SIG-M5 treated with dmso at 0.1 percent for 504 hours (cell line): Measurements from ENCODE around the gene AMBP.

Experiments used
- DNase-seq: peaks from one replicate; lab custom pipeline; 2025; ENCODE audit not compliant: unreplicated experiment; lab: John Stamatoyannopoulos, UW

Gene AMBP

DNA sequence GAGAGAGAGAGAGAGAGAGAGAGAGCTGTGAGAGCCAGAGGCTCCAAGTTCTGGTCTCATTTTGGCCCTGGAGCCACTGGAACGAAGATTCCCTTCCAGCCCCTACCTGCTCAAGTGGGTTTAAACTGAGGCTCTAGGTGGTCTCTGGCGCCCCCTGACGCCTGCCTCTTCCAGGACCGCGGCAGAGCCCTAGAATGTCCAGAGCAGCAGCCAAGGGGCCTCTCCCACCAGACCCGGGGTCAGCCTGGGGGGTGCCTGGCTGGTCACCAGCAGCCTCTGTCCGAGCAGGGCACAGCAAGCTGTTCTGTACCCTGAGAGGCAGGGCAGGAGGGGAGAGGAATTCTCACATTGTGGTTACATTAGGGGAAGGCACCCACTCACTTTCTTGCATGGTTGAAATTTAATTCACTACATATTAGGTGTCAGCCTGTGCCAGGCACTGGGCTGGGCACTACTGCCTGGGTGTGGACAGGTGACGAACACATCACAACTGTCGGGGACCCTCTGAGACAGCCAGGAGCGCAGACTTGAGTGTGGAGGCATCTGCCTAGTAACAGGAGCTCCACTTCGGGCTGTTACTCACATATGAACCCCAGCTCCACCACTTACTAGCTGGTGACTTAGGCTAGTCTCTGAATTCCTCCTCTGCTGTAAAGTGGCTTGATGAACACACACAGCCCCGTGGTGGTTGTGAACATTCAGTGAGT, 44.5 kb downstream of the AMBP start:
- DNase-seq: no peak

DNA sequence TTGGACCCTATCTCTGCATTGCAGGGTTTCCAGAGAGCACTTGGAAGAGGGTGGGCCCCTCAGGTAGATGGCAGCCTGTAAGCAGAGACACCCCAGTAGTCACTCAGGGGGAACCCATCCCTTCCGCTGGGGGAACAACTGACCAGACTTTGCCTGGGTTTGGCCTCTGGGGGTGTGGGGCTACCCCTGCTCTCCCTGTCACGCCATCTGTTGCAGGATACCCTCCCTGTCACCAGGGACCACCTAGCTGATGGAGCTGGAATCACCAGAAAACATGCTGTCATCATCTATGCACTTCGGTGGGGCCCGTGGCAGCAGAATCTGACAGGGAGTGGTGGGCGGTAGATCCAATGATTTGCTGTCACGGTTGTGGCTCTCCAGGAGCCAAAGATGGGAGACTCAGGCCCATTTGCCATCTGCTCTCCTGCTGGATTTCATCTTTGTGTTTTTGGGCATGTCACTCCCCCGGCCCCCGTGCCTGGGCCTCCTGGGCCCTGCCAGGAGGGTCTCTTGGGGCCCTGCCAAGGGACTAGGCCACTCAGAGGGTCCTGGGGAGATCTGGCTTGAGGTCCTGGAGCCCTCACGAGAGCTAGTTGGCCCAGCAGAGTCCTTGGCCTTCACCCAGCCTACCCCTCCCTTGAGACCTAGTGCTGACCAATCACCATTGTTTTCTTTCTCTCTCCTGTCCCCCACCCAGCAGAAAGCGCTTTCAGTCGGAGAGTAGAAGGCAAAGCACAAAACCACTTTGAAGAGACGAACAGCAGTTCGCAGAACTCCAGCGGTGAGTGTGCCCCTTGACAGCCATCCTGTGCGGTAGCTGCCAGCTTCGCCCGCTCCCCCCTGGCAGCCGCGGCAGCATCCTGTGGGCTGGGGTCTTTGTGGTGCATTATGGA, 45.9 kb downstream of the AMBP start:
- DNase-seq: no peak

DNA sequence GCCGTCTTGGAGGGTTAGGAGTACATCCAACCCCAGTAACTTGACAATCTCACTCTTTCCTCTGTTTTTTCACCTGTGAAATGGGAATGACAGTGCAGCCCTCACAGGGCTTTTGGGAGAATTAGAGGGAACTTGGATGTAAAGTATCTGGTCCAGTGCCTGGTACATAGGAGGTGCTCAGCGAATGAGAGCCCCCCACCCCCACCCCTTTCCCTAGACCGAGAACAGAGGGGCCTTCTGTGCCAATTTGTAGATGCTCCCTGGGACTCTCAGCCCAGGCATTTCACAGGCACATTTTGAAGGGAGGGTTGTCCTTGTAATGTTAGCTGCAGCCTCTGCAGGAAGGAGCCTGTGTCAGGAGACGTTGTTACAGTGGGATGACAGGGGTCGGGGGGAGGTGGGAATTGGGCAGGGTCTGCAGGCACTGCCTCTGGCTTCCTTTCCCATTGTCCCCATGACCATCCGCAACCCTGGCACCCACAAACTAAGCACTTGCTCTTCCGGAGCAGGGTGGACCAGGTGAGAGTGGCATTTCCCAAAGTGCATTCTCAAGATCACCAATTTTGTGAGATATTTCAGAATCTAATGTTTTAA, 47.0 kb downstream of the AMBP start:
- DNase-seq: no peak

DNA sequence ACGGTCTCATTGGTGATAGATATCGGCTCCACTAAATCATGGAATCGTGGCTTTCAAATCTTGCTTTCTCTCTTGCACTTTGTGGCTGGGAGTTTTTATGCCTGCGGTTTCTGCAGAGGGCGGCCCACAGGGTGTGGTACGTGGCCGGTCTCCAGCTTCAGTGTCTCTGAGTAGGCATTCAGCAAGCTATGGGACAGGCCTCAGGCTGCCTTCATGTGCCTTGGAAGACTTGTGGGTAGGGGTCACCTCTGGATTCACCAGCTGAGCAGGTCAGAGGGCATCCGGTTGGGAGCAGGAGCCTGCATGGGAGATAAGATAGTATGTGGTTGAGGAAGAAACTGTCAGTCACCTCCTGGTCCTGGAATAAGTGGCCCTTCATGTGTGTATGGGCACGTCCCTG, 47.7 kb downstream of the AMBP start:
- no peak for DNase-seq

DNA sequence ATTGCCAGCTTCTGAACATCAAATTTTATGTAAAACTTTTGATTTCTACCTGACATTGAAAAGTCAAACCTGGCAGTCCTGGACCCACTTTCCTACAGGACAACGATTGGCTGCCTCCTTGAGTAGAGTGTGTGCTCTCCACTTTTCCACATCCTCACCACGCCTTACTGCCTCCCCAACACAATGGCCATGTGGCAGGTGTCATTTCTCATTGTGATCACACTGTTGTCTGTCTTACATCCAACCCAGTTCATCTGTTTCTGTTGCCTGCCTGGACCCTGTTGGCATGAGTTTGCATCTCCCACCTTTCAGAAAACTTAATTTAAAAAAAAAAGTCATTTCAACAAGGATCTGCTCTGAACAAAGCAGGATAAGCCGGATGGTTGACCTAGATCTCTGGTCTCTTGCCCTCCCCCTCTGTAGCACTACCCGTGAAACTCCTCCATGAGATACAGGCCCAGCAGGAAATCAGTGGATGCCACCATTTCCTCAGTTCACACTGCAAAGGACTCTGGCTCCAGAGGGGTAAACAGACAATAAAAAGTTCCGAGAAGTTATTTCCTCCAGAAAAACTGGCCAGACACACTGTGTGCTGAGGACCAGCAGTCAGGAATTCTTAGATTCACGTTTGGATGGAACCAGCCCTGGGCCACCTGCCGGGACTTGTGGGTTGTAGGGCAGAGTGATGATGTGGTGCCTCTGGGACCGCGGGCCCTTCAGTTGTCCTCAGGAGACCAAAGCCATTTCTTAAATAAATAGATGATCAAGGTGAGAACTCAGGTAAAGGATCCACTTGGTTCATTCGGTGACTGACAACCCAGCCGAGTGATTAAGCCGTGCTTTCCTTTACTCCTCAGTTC, 48.6 kb downstream of the AMBP start:
- no peak for DNase-seq

DNA sequence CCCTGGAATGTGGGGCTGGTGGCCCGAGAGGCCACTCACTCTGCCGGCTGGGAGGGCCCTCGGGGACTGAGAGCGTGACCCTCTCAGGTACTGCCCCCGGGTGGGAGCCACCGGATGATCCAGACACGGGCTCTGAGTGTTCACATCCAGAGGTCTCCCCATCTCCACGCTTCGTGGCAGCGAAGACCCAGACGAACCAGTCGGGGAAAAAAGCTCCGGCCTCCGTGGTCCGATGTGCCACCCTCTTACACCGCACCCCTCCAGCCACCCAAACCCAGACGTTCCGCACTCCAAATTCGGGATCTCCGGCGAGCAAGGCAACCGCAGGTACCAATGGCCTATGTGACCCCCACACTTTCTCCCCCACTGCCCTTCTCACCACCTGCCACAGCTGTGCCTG, 49.5 kb downstream of the AMBP start:
- DNase-seq: no peak

DNA sequence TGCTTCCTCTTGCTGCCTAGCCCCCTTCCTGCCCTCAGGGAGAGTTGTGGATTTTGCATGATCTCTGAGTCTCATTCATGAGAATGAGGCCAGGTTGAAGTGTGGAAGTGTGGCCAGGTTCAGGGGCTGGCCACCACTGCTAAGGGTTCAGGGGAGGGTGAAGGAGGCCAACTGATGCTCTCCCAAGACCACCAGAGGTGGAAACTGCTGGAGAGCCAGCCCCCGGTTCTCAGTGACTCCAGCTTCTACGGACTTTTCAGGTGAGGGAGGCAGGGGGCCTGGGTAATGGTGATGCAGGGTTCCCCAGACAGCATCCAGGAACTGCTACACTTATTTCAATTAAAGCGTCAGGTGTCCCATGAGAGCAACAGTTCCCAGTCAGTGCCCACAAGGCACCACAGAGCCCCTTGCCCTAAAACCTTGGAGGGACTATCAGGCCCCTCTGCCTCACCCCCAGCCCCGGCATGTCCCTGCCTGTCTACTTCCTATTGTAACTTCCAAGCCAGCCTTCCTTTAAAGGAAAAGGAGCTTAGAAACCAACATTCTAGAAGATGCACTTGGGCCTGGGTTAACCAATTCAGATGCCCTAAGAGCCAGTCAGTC, 50.1 kb downstream of the AMBP start:
- DNase-seq: no peak

DNA sequence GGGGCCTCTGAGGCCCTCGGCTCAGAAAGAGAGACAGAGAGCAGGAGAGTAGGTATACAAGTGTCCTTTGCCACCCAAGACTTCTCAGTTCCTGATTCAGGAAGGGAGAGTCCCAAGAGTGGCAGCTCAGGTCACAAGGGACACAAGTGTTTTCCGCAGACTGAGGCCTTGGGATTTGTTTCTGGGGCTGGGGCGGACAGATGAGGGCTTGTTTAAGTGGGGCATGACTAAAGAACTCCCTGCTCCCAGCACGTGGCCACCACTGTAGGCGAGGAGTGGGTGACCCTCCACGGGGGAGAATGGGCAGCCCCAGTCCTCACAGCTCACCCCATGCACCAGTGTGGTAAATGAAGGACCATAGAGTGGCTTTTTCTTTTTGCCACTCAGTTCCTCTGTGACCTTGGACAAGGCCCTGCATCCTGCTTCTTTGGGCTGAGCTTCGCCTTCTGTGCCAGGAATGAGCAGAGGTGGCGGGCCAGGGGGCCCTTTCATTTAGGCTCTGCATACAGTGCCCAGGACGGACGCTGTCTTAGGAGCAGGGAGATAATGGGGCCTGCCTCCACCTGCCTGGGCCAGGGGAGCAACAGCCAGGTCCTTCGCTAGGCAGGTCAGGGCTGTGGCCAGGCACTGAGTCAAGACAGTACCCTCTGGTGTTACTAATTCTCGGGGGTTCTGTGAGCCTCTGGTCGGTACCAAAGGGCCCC, 50.8 kb downstream of the AMBP start:
- no peak for DNase-seq

DNA sequence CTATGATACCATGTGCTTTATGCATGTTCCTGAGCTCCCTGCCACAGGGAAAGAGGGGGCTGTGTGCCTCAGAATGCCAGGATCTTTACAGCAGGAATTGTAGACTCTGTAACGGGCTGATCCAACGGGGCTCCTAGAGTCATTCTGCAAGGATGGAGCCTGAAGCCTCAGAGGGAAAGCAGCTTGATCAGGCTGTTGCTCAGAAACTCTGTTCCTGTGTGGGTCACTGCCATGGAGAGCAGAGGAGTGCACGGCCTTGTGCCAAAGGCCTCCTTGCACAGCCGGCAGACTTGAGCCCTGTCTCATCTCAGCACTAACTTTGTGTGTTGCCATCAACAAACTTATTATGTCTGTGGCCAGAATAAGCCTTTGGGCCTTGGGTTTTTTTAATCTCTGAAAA, 51.8 kb downstream of the AMBP start:
- no peak for DNase-seq

DNA sequence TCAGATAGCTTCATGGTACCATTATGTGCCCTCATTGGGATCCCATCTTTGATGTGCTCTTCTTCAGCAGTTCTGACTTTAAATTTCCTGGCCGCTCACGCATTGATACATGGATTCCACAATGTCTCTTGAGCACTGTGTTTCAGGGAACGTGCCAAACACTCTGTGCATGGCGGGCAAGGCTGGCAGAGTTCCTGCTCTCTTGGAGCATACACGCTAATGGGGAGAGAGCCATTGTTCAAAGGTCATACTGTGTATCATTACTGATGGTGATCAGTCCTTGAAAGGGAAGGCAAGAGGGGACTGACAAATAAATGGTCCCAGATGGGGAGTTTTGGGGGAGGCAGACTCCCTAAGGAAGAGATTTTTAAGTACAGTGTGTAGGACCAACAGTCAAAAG, 52.3 kb downstream of the AMBP start:
- DNase-seq: no peak

DNA sequence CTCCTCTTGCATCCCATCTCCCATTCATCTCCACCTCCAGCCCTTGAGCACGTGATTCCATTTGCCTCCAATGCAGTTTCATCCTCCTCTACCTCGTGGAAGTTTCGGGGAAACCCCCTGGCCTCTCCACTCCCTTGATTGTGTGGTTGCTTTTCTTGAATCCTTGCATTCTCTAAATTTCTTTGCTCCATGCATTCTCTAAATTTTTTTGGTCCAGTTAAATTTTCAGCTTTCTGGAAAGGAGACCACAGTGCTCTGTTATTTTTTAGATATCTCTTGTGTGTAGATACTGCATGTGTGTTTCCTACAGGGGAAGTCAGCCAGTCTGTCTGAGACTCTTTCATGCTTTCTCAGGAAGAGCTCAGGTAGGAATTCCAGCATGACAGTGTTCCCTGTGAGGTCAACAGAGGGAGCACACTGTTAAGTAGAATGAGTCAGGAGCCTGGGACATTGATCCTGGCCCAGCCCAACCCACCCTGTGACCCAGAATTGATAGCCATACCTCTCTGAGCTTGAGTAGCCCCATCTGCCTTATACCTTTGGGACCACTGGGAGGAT, 52.8 kb downstream of the AMBP start:
- DNase-seq: no peak

DNA sequence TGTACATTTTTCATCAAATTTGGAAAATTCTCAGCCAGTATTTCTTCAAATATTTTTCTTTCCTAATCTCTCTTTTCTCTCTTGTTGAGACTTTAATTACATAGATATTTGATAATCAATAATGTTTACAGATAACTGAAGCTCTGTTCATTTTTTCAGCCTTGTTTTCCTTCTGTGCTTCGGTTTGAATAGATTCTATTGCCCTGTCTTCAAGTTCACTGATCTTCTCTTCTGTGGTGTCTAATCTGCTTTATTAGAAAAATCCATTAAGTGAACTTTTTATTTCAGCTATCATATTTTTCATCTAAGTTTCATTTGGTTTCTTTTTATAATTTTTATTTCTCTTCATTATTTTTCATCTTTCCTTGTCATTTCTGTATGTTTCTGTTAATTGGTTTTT, 54.1 kb downstream of the AMBP start:
- DNase-seq: no peak

DNA sequence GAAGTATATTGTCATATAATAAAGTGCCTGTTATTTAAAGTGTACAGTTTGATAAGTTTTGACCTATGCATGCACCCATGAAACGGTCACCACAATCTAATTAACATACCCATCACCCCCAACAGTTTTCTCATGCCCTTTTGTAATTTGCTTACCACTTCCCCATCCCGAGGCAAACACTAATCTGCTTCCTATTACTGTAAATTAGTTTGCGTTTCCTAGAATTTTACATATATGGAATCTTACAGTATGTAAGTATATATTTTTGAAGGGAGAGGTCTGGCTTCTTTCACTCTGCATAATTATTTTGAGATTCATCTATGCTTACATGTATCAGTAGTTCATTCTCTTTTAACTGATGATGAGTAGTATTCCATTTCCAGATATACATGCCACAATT, 56.5 kb downstream of the AMBP start:
- no peak for DNase-seq

DNA sequence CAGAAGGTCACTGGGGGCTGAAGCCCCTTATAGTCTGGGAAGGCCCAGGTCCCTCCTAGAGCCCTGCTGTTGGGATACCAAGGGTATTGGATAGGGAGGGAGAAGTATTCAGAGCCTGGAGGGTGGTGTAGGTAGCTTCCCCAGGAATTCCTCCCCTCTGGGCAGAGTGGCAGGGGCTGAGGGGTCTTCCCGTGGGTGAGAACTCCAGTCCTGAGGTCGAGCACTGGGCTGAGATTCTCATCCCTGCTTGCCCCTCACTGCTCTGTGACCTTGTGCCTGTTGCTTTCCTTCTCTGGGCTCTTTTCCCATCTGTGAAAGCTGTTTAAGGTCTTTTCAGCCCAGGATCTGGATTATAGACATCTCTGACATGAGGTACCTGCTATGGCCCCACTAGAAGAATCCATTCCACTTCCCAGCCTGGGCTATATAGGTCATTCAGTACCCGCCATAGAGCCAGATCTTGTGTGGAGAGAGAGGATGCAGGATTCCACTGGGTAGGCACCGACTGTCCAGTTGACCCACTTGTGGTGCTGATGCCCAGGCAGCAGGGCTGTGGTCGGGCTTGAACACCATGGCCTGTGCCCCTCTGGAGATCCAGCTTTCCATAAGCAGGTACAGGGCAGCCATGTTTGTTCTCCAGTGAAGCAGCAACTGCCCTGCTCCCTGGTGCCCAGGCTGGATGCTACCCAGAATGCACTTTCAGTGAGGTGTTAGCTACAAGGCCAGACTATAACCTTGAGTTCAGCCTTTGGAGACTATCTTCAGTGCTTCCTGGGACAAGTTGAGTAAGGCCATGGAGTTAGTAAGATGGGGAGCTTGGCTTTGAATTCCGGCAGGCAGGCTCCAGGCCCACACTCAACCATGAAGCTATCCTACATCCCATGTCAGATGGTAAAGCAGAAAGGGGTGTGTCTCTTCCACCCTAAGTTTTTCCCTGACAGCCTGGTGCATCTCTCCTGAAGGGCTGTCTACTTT, 60.1 kb downstream of the AMBP start:
- DNase-seq: no peak

DNA sequence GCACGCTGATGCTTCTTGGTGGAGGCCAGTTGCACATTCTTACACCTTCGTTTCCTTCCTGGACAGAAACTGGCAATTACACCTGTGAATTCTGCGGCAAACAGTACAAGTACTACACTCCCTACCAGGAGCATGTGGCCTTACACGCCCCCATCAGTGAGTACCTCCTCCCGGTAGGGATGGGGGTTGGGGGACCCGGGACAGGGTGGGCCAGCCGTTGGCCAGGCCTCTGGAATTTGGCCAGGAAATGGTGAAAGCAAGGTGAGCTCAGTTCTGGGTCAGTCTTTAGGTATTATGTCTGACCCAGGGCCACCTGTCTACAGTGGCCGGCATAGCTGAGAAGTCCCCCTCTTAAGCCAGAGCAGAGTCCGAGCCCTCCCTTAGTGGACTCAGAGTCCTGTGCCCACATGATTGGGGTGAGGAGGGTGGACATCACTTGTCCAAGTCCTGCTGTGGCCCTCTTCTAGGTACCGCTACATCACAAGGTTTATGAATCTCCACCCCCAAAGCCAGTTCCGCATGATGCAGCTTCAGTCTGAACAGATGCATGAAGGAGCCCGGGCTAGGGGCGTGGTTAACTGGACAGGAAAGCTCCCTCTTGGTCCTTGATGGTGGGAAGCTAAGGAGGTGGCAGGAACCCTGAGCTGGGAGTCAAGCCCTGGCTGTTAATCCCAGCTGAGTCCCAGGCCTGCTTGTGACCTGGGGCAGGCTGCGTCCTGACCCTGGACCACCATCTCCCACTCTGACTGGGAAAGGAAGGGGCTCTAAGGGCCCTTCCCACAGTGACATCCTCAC, 61.3 kb downstream of the AMBP start:
- no peak for DNase-seq

DNA sequence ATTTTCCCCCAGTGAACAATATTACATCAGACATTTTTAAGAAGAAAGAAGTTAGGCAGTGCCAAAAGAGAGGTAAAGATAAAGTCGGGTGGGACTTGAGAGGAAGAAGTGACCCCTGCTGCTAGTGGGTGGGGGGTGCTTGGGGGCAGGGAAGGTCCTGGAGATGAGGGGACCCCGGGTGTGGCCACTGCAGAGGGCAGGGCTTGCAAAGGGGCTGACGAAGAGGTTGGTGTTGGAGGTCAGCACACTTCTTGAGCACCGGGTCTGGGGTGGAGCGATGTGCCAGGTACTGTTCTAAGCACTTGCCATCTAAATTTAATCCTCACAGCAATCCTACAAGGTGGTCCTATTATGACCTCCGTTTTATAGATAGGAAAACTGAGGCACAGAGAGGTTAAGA, 62.0 kb downstream of the AMBP start:
- DNase-seq: no peak

DNA sequence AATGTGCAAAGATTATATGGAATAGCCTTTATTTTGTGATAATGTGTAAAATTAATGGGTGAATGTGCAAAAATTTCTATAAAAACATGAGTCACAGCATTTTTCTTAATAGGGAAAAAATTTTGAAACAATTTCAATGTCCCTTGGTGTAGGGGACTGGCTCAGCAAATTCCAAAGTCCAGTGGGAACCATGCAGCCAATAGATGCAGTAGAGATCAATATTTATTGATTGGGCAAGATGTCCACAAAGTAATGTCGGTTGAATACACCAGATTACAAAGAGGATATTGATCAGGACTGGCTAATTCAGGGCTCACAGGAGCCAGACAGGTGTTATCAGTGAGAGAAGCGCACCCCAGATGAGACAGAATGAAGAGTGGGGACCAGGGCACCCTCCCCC, 62.5 kb downstream of the AMBP start:
- DNase-seq: no peak

DNA sequence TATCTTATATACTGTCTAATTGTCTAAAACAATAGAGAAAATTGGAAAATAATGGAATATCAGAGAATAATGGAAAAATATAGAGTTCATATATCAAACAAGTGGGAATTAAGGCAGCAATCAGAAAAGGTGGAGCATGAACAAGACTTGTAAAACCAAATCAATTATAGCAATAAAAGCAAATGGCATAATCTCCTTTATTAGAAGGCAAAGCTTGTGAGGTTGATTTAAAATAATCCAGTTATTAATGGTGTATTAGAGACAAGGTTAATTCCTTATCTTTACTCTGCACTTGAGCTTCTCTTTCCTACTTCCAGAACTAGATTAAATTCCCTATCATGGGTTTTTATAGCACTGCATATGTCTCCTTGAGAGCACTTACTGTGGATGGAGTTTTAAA, 64.1 kb downstream of the AMBP start:
- no peak for DNase-seq
